PC-3 (cell line): ENCODE measurements around the gene SLC9A9.

Experiments
- CTCF ChIP-seq: fragments of 300-600 bp; sonication (generic); conservative IDR thresholded peaks from 2 replicates; pipeline ENCODE4 v1.5.1; 2017; ENCODE audit warnings: antibody characterized with exemption, low read depth, mild to moderate bottlenecking, low read length
- EZH2 ChIP-seq: fragments of 300-600 bp; sonication (generic); IDR thresholded peaks from one replicate; pipeline ENCODE4 v1.6.1; 2017; ENCODE audit warnings: antibody characterized with exemption, mild to moderate bottlenecking, low read length; ENCODE audit not compliant: unreplicated experiment
- EZH2phosphoT487 ChIP-seq: fragments of 300-600 bp; sonication (generic); IDR thresholded peaks from 2 replicates; pipeline ENCODE4 v1.6.1; 2018; ENCODE audit warnings: mild to moderate bottlenecking, antibody characterized with exemption, low read length, borderline replicate concordance

- TF ChIP-seq CTCF (no peak), EZH2 (no peak), EZH2phosphoT487 (no peak)
Measured at GRCh38 chr3:143617050-143617449, 231.2 kb downstream of the SLC9A9 start.
